ENCODE results near the gene ZBTB7C. TPM values are rescaled to one million over a fixed set of nuclear protein-coding genes. Genes with fewer than 3 reads are reported as not detected.

Gene ZBTB7C
- total RNA-seq, 1 experiment from 2014 or later = 0.33 TPM

DNA sequence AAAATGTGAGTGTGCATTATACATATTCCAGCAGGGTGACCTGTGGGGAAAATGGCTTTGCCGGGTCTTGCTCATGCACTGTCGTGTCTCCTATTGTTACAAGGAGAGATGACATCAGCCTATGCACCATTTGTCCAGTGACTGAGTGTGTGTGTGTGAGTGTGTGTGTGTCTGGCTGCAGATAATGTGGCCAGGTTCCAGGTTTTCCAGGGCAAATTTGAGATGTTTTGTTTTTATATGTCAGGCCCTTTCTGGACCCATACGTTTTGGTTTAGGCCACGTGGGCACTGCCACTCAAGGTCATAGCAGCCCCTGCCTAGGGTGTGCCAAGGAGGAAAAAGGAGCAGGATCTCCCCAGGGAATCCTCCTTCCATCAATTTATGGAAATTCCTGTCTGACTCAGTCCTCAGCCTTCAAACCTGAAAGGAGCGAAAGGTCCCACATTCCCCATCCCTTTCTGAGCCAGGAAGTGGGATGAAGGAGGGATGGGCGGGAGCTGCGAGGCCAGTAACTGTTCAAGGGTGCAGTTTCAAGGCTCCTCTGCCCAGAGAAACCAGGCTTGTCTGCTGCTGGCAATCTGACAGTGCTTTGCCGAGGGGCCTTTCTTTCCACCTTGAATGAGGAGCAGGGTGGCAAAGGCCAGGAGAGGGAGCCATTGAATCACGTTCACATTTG is 385.7 kb downstream of the ZBTB7C start:
- Histone ChIP-seq H2AK5ac (ENCODE audit: insufficient read length, low read length) (no peak overlapping the region), H4K20me1 (ENCODE audit: control insufficient read depth, insufficient read depth, insufficient read length) (no peaks in the 10 kb centered on the region), H4K5ac (ENCODE audit: insufficient read length, low read depth, low read length) (no peak overlapping the region), H3K27me3 (ENCODE audit: insufficient read depth, low read length) (no peaks in the 10 kb centered on the region), H3K27ac (ENCODE audit: insufficient read length, low read depth, low read length) (no peak overlapping the region), H4K91ac (ENCODE audit: insufficient read length, low read depth, low read length) (no peak overlapping the region), H3K23ac (ENCODE audit: insufficient read length, low read depth, low read length) (no peak overlapping the region), H3K56ac (ENCODE audit: insufficient read length, low read depth, low read length) (no peak overlapping the region), H3T11ph (ENCODE audit: low read length) (no peak overlapping the region), H3K18ac (ENCODE audit: insufficient read length, low read depth, low read length) (no peak overlapping the region), H3K9me3 (ENCODE audit: control insufficient read depth, low read depth, low read length) (no peaks in the 10 kb centered on the region), H3K4me1 (ENCODE audit: insufficient read depth, low read length) (no peaks in the 10 kb centered on the region), H3K14ac (ENCODE audit: insufficient read depth, low read length) (no peak overlapping the region), H3K23me2 (ENCODE audit: insufficient read length, low read depth, low read length, poor library complexity, severe bottlenecking) (no peaks in the 10 kb centered on the region), H3K4ac (ENCODE audit: low read depth, low read length) (no peak overlapping the region), H2BK5ac (ENCODE audit: insufficient read length, low read length) (no peak overlapping the region), H2BK12ac (ENCODE audit: insufficient read length, low read depth, low read length) (no peak overlapping the region), H3K9ac (ENCODE audit: extremely low read depth, insufficient read length, low read length) (no peak overlapping the region), H2BK20ac (ENCODE audit: low read depth, low read length, poor library complexity, severe bottlenecking) (no peak overlapping the region), H2AFZ (ENCODE audit: low read length) (no peak overlapping the region), H3K79me2 (ENCODE audit: insufficient read depth, low read length) (no peaks in the 10 kb centered on the region), H2BK15ac (ENCODE audit: low read depth, low read length) (no peak overlapping the region), H2BK120ac (ENCODE audit: low read depth, low read length, poor library complexity, severe bottlenecking) (no peak overlapping the region), H4K8ac (replicated peaks; ENCODE audit: insufficient read length, low read depth, low read length) (no peak overlapping the region), H3K79me1 (ENCODE audit: insufficient read depth, low read depth, low read length, poor library complexity, severe bottlenecking) (no peaks in the 10 kb centered on the region), H3K4me2 (ENCODE audit: insufficient read depth, insufficient read length, low read length) (no peak overlapping the region)
- TF ChIP-seq, protein P1, sequence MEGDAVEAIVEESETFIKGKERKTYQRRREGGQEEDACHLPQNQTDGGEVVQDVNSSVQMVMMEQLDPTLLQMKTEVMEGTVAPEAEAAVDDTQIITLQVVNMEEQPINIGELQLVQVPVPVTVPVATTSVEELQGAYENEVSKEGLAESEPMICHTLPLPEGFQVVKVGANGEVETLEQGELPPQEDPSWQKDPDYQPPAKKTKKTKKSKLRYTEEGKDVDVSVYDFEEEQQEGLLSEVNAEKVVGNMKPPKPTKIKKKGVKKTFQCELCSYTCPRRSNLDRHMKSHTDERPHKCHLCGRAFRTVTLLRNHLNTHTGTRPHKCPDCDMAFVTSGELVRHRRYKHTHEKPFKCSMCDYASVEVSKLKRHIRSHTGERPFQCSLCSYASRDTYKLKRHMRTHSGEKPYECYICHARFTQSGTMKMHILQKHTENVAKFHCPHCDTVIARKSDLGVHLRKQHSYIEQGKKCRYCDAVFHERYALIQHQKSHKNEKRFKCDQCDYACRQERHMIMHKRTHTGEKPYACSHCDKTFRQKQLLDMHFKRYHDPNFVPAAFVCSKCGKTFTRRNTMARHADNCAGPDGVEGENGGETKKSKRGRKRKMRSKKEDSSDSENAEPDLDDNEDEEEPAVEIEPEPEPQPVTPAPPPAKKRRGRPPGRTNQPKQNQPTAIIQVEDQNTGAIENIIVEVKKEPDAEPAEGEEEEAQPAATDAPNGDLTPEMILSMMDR (conservative IDR thresholded peaks at IDR 0.05) = peak; percentile 71
- Mint-ChIP-seq H3K9me3 (no peaks in the 10 kb centered on the region; a peak in 1 of 5 replicates), H3K36me3 (ENCODE audit: insufficient read depth in 1 of 3, low read depth in 3 of 3) (no peaks in the 10 kb centered on the region; a peak in 1 of 7 replicates), H3K27ac (no peak overlapping the region; a peak in 1 of 7 replicates), H3K4me1 (peaks cover 32 to 58% of the 10 kb centered on the region in 2 experiments), H3K27me3 (ENCODE audit: low read depth) (peaks cover 6% of the 10 kb centered on the region), H3K4me3 (no peak overlapping the region)
- peak; percentile 70 for DNase-seq
- WGBS (ENCODE audit: extremely low coverage, insufficient read length, low lambda C conversion rate) = no CpG with 5 or more reads among the region's 9 CpGs

All from H9 (cell line).